BLaER1 treated with 17β-estradiol and CSF1 and Interleukin-3, amounts not matched to agents 10 nM and 100 nM (cell line): ENCODE data around the gene RETREG2.

Source experiments
- H3K27ac ChIP-seq, 11 experiments: shearing (Covaris generic); formaldehyde crosslinking; 2 replicates each; pipeline ENCODE4 v1.8.1; 2022
- H3K27me3 ChIP-seq, 11 experiments: shearing (Covaris generic); formaldehyde crosslinking; 2 replicates each; pipeline ENCODE4 v1.8.1; 2022
- H3K36me3 ChIP-seq, 11 experiments: shearing (Covaris generic); formaldehyde crosslinking; 2 replicates each; pipeline ENCODE4 v1.8.1; 2022
- H3K4me1 ChIP-seq, 10 experiments: shearing (Covaris generic); formaldehyde crosslinking; 2 replicates each; pipeline ENCODE4 v1.8.1; 2022
- H3K4me2 ChIP-seq, 11 experiments: shearing (Covaris generic); formaldehyde crosslinking; 2 replicates each; pipeline ENCODE4 v1.8.1; 2022
- H3K4me3 ChIP-seq, 10 experiments: shearing (Covaris generic); formaldehyde crosslinking; 2 replicates each; pipeline ENCODE4 v1.8.1; 2022
- H3K9ac ChIP-seq, 11 experiments: shearing (Covaris generic); formaldehyde crosslinking; 2 replicates each; pipeline ENCODE4 v1.8.1; 2022
- H3K9me3 ChIP-seq, 11 experiments: shearing (Covaris generic); formaldehyde crosslinking; replicated peaks in 1 of 11; 2 replicates each; pipeline ENCODE4 v1.8.1; 2022
- H4K20me1 ChIP-seq, 11 experiments: shearing (Covaris generic); formaldehyde crosslinking; 2 replicates each; pipeline ENCODE4 v1.8.1; 2022
- Cebpa-rat ChIP-seq, 11 experiments: shearing (Covaris generic); IDR thresholded peaks; 2 replicates each; pipeline ENCODE4 v1.8.1; 2022

Gene RETREG2

DNA sequence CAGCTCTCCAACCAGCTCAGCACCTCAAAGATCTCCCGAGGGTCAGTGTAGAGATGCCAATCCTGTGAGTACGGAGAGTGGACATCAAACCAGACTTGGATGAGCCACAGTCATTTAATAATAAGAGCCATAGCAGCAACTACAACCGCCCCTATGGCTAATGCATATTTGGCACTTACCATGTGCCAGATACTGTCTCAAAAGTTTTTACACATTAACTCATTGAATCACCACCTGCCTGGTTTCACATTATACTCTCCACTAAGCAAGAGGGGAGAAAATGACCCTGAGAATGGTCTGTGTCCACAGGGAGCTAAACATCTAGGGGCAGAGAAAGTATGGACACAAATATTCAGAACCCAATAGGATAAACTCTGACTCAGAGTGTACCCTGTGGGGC is 3.9 kb upstream of the RETREG2 start:
- Histone ChIP-seq H3K9me3 (no peaks in the 10 kb centered on the region), H3K4me3 (0 out of 20 replicates have a peak overlapping the region, but pooled peaks of 1 of the 10 experiments have one; percentile 89), H3K27ac (no peak overlapping the region), H3K4me2 (peak overlapping the region in 3 of 11 experiments; percentile 91 to 94 (median 94); a peak in 5 of 22 replicates), H3K36me3 (peaks cover 35 to 53% (median 42%) of the 10 kb centered on the region in 11 experiments), H4K20me1 (peaks cover 6 to 62% (median 29%) of the 10 kb centered on the region in 11 experiments; a peak in 16 of 22 replicates), H3K4me1 (peaks cover 24 to 49% (median 29%) of the 10 kb centered on the region in 10 experiments), H3K27me3 (no peaks in the 10 kb centered on the region), H3K9ac (peak overlapping the region in 7 of 11 experiments; percentile 16 to 97 (median 43); a peak in 10 of 22 replicates)
- no peak for TF ChIP-seq Cebpa-rat (IDR thresholded peaks at IDR 0.05)

DNA sequence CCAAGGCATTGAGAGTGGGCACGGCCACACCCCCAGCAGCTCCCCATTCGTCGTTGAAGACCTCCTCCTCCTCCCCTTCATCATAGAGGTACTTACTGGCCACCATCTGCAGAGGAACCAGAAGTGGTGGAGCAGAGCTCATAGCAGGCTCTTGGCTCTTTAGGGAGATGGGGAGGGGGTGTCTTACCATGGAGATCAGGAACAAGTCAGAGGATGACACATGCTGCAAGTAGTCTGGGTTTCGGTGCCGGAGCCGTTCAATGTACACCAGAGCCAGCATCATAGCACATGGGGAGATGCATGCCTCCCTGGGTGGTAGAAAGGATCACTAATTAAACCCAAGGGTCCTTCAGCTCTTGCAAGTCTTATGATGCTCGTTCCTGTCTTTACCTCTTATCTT is 3.3 kb upstream of the RETREG2 start:
- H3K9me3 ChIP-seq = no peaks in the 10 kb centered on the region
- no peak for TF ChIP-seq Cebpa-rat (IDR thresholded peaks at IDR 0.05)
- H3K27me3 ChIP-seq = no peaks in the 10 kb centered on the region
- peaks cover 30 to 55% (median 35%) of the 10 kb centered on the region in 10 experiments for H3K4me1 ChIP-seq
- peaks cover 12 to 68% (median 36%) of the 10 kb centered on the region in 11 experiments; a peak in 16 of 22 replicates for H4K20me1 ChIP-seq
- peak overlapping the region in 1 of 10 experiments; percentile 89; a peak in 2 of 20 replicates for H3K4me3 ChIP-seq
- peak overlapping the region in 8 of 11 experiments; percentile 18 to 97 (median 88); a peak in 10 of 22 replicates for H3K9ac ChIP-seq
- H3K4me2 ChIP-seq = peak overlapping the region in 9 of 11 experiments; percentile 13 to 98 (median 93); a peak in 12 of 22 replicates
- H3K36me3 ChIP-seq = peaks cover 39 to 58% (median 46%) of the 10 kb centered on the region in 11 experiments
- H3K27ac ChIP-seq = no peak overlapping the region

DNA sequence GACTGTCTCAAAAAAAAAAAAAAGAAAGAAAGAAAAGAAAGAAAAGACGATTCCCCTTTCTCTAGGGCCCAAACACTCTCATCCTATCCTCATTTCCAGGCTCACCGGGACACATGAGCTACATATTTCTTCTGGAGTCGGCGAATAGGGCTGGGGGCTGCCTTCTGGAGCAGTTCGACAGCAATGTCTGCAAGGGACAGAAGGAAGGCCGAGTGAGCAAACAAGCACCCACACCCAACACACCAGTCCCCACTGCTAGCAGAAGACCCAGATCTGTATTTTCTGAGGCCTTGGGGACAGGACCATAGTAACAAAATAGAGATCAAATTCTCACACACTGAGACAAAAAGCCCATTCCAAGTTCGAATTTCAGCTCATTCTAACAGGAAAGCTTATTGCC is 2.6 kb upstream of the RETREG2 start:
- Histone ChIP-seq H3K4me3 (peak overlapping the region; percentile 75 to 89 (median 82); a peak in 19 of 20 replicates), H3K27ac (peak overlapping the region in 7 of 11 experiments; percentile 93 to 99 (median 98); a peak in 7 of 22 replicates), H3K4me2 (peak overlapping the region; percentile 78 to 98 (median 94))

DNA sequence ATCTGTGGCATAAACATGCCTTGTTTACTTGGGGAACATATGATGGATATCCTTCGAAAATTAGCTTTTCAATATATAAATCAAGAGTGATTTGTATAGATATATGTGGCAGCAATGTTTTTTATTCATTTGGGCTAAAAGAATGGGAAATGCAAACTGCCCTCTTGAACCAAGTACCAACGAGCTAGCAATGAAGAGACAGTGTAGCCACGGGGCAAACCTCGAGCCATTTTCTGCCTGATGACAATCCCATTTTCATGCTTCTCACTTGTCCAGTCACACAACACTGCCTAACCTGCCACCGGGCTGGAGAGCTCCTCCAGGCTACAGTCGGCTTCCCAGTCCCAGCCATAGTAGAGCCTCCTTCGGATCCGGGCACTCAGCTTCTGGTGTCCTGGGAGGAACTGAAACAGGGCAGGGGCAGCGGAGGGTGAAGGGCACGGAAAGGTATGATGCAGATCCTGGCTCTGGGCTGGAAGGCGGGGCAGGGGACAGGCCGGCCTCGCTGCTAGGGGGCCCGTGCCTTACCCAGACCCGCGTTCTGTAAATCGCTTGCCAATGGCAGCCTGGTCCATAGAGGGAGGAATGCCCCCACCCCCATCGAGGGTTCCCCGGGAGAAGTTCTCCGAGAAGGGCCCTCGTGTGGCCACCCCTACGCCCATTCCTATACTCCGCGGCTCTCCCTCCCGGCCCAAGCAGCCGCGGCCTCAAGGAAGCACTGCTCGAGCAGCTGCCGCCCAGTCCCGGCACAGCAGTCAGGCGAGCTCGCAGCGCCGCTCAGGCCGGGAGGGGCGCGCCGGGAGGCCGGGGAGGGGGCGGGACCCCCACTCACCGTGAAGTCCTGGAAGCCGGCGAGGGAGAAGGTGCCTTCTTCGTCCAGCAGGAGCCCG is 1.9 kb upstream of the RETREG2 start:
- Histone ChIP-seq H4K20me1 (peaks cover 26 to 73% (median 46%) of the 10 kb centered on the region in 11 experiments; a peak in 17 of 22 replicates), H3K27ac (peak overlapping the region; percentile 92 to 99 (median 97)), H3K27me3 (no peaks in the 10 kb centered on the region), H3K9ac (peak overlapping the region; percentile 87 to 97 (median 91)), H3K4me1 (peaks cover 41 to 69% (median 48%) of the 10 kb centered on the region in 10 experiments), H3K36me3 (peaks cover 53 to 64% (median 60%) of the 10 kb centered on the region in 11 experiments), H3K9me3 (no peaks in the 10 kb centered on the region), H3K4me3 (peak overlapping the region; percentile 75 to 89 (median 82)), H3K4me2 (peak overlapping the region; percentile 78 to 98 (median 94))
- TF ChIP-seq Cebpa-rat (IDR thresholded peaks at IDR 0.05) = no peak

More for the DNA sequence above, 2.6 kb upstream of the RETREG2 start:
- no peak for TF ChIP-seq Cebpa-rat (IDR thresholded peaks at IDR 0.05)
- Histone ChIP-seq H3K9me3 (no peaks in the 10 kb centered on the region), H3K36me3 (peaks cover 46 to 62% (median 53%) of the 10 kb centered on the region in 11 experiments), H3K4me1 (peaks cover 35 to 62% (median 42%) of the 10 kb centered on the region in 10 experiments), H3K9ac (peak overlapping the region; percentile 87 to 97 (median 91); a peak in 21 of 22 replicates), H3K27me3 (no peaks in the 10 kb centered on the region), H4K20me1 (peaks cover 19 to 73% (median 42%) of the 10 kb centered on the region in 11 experiments; a peak in 17 of 22 replicates)

DNA sequence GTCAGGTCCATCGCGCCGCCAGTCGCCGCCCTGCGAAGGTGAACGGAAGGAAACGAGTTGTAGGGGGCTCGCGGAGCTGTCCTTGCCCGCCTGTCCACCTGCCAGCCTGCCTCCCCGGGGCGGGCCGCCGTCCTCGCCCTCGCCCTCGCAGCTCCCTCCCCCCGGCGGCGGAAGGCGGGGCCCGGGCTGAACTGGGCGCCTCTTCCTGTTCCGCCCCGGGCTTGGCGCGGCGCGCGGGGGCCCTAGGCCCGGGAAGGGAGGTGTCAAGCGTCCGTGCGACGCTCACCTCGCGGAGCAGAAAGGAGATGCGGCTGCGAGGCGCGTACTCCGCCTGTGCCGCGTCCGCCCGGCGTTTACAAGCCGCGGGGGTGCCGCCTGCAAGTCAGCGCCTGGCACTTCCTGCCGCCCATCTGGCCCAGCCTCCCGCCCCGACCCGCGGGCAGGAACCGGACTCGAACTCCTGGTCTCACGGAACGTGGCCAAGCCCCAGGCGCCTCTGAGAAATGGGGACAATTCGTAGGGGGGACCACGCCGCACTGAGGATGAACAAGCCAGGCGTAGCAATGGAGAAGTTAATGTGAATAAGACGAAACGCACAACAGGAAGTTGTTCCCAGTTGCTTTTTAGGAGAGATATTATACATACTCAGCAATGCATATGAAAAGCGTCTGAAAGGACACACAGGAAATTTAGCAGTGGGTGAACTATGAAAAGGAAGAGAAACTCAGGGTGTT is 1.1 kb upstream of the RETREG2 start, which contains the start of gene CNPPD1:
Gene CNPPD1, minus strand, starts transcription at position 108 of the 734 bp plus-strand sequence. Its CDS starts 97 bp downstream, at position 11.
- Histone ChIP-seq H4K20me1 (peaks cover 24 to 73% (median 54%) of the 10 kb centered on the region in 11 experiments; a peak in 16 of 22 replicates), H3K4me2 (peak within 1 kb of the TSS; percentile 78 to 98 (median 94)), H3K9ac (peak within 1 kb of the TSS; percentile 87 to 97 (median 91)), H3K27me3 (no peaks in the 10 kb centered on the region), H3K4me1 (peaks cover 49 to 71% (median 56%) of the 10 kb centered on the region in 10 experiments), H3K27ac (peak within 1 kb of the TSS; percentile 92 to 99 (median 97)), H3K4me3 (peak within 1 kb of the TSS; percentile 75 to 89 (median 82)), H3K36me3 (peaks cover 57 to 65% (median 61%) of the 10 kb centered on the region in 11 experiments), H3K9me3 (no peaks in the 10 kb centered on the region)
- TF ChIP-seq Cebpa-rat (IDR thresholded peaks at IDR 0.05) = no peak

DNA sequence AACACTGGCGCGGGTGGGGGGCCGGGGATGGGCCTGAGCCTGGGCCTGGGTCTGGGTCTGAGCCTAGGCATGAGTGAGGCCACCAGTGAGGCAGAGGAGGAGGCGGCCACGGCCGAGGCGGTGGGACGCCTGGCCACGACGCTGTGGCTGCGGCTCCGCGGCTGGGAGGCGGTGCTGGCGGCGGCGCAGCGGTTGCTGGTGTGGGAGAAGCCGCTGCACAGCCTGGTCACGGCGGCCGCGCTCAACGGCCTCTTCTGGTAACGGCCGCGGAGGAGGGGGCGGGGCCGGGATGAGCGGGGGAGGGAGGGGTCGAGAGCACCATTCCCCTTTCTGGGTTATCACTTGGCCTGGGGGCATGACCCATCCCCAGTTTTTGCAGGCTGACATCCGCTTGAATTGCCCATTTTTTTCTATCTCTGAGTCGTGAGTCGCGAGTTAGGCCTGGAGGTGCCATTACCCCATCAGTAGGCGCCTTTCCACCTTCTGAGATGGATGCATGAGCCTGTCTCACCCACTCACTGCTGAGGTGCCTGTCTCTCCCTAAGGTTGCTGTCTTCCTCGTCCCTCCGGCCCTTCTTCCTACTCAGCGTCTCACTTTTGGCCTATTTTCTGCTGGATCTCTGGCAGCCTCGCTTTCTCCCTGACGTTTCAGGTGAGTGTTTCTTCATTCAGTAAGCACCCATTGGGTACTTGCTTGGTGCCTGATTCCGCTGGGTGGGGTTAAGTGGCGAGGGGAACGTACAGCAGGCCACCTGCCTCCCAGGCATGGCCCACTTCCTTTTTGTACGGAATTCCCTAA is 501 bp downstream of the RETREG2 start:
- Histone ChIP-seq H4K20me1 (peaks cover 30 to 73% (median 64%) of the 10 kb centered on the region in 11 experiments; a peak in 17 of 22 replicates), H3K9me3 (no peaks in the 10 kb centered on the region), H3K4me1 (peaks cover 58 to 71% (median 68%) of the 10 kb centered on the region in 10 experiments), H3K9ac (peak overlapping the region; percentile 87 to 97 (median 91)), H3K4me2 (peak overlapping the region; percentile 85 to 100 (median 96)), H3K4me3 (peak overlapping the region; percentile 75 to 89 (median 82)), H3K27ac (peak overlapping the region; percentile 92 to 99 (median 97)), H3K36me3 (peaks cover 57 to 65% (median 61%) of the 10 kb centered on the region in 11 experiments), H3K27me3 (no peaks in the 10 kb centered on the region)
- no peak for TF ChIP-seq Cebpa-rat (IDR thresholded peaks at IDR 0.05)

DNA sequence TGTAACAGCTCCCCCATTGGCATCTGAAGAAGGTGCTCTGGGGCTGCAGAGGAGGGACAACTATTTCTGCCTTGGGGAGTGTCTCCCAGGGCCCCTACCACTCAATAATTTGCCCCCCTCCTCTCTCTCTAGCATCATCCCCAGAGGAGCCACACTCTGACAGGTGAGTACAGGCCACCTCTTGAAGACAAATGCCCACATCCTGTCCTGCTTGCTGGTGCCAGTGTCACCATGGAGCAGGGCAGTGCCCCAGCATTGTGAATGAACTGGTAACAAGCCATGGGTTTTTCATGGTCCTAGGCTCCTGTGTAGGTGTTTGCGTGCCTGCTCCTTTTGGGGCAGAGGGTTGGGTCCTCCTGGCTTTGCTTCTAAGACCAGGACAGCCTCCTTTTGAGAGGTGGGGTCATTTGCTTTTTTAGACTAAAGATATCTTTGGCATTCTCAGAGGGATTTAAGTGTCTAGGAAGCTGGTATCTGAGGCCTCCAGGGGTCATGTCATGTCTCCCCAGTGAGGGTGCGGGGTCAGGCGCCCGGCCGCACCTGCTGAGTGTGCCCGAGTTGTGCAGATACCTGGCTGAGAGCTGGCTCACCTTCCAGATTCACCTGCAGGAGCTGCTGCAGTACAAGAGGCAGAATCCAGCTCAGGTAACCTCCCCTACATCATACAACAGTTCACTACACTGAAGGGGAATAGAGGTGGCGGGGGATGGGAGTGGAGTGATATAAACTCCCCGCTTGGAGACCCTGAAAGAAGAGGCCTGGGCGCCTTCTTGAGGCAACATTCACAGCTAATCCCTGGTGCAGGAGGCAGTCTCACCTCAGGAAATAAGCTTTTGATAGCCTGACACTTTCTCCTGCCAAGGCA is 1.8 kb downstream of the RETREG2 start:
- peaks cover 52 to 65% (median 60%) of the 10 kb centered on the region in 10 experiments for H3K4me1 ChIP-seq
- H3K27me3 ChIP-seq = no peaks in the 10 kb centered on the region
- no peak for TF ChIP-seq Cebpa-rat (IDR thresholded peaks at IDR 0.05)
- no peaks in the 10 kb centered on the region for H3K9me3 ChIP-seq
- H3K4me2 ChIP-seq = peak overlapping the region; percentile 85 to 100 (median 96)
- H3K27ac ChIP-seq = no peak overlapping the region
- peak overlapping the region in 10 of 11 experiments; percentile 19 to 97 (median 92); a peak in 15 of 22 replicates for H3K9ac ChIP-seq
- peaks cover 28 to 70% (median 53%) of the 10 kb centered on the region in 11 experiments; a peak in 17 of 22 replicates for H4K20me1 ChIP-seq
- peak overlapping the region in 9 of 10 experiments; percentile 79 to 89 (median 83); a peak in 15 of 20 replicates for H3K4me3 ChIP-seq
- peaks cover 54 to 65% (median 61%) of the 10 kb centered on the region in 11 experiments for H3K36me3 ChIP-seq
